Left ventricle myocardium inferior (tissue), 1 donor: ENCODE data around the gene FASTKD1. TPM values are rescaled to one million over a fixed set of nuclear protein-coding genes. Genes with fewer than 3 reads are reported as not detected.
"Not testable (repeated sequence)": the region's sequence is repeated elsewhere in the genome, so short reads cannot be mapped to it uniquely, and the experiment has no call there.

Source experiments
- DNase-seq: peaks from one replicate; pipeline ENCODE4 v3.0.0-alpha.2; 2020
- H3K27ac ChIP-seq: fragments of 200-600 bp; replicated peaks from 2 replicates; pipeline ENCODE4 v1.8.0; 2021
- H3K27me3 ChIP-seq: fragments of 200-600 bp; 2 replicates; pipeline ENCODE4 v1.8.0; 2021; ENCODE audit warnings: low read depth
- H3K36me3 ChIP-seq: fragments of 200-600 bp; 2 replicates; pipeline ENCODE4 v1.8.0; 2021
- H3K4me1 ChIP-seq: fragments of 200-600 bp; 2 replicates; pipeline ENCODE4 v1.8.0; 2021
- H3K4me3 ChIP-seq: fragments of 200-600 bp; 2 replicates; pipeline ENCODE4 v1.8.0; 2021; ENCODE audit warnings: mild to moderate bottlenecking, moderate library complexity
- H3K9me3 ChIP-seq: fragments of 200-600 bp; replicated peaks from 2 replicates; pipeline ENCODE4 v1.8.0; 2021
- CTCF ChIP-seq: fragments of 200-600 bp; IDR thresholded peaks from 2 replicates; pipeline ENCODE4 v1.8.0; 2021; ENCODE audit warnings: antibody characterized with exemption, mild to moderate bottlenecking, borderline replicate concordance
- intact Hi-C: fragments of 100-400 bp; cut with micrococcal nuclease; formaldehyde crosslinking; loops from one replicate; pipeline ENCODE4 v1.11.0; 2022
- total RNA-seq: library from RNA; stranded (reverse); fragmentation: NEBNext Ultra II Directional; extraction: Animal tissue kit (Norgen Biotek cat#: 25700); gene quantifications from one replicate; pipeline ENCODE4 v1.2.1, GENCODE V29; 2021
- donor health status: DM: no; HTN: yes; CAD: no; lungs with severe emphysema.

The FASTKD1 gene
- total RNA-seq, 1 donor from 2014 or later: 121 TPM

- Histone ChIP-seq H3K9me3 (no peaks in the 10 kb centered on the region), H3K27me3 (no peaks in the 10 kb centered on the region), H3K4me3 (no peak overlapping the region), H3K36me3 (peaks cover 31% of the 10 kb centered on the region), H3K4me1 (peaks cover 14% of the 10 kb centered on the region), H3K27ac (no peak overlapping the region)
- no peak for TF ChIP-seq CTCF
- no peak for DNase-seq
- intact Hi-C loops: no loop called here
These were observed 8.0 kb downstream of the FASTKD1 start for GRCh38 chr2:169565686-169566085.

GRCh38 chr2:169562519-169562918 is 11.1 kb downstream of the FASTKD1 start:
- TF ChIP-seq CTCF: no peak

GRCh38 chr2:169562084-169562483 is 11.6 kb downstream of the FASTKD1 start:
- H3K4me3 ChIP-seq, H3K9me3 ChIP-seq, H3K27ac ChIP-seq, intact Hi-C loops, H3K4me1 ChIP-seq, H3K27me3 ChIP-seq, DNase-seq: not testable (repeated sequence)
- H3K36me3 ChIP-seq: peaks cover 55% of the 10 kb centered on the region

More at GRCh38 chr2:169562519-169562918, 11.1 kb downstream of the FASTKD1 start:
- Histone ChIP-seq H3K4me3 (no peak overlapping the region), H3K27ac (no peak overlapping the region), H3K36me3 (peaks cover 55% of the 10 kb centered on the region), H3K4me1 (no peaks in the 10 kb centered on the region), H3K27me3 (no peaks in the 10 kb centered on the region), H3K9me3 (no peaks in the 10 kb centered on the region)
- intact Hi-C loops: no loop called here
- DNase-seq: no peak

GRCh38 chr2:169561364-169561763 is 12.3 kb downstream of the FASTKD1 start:
- intact Hi-C loops: no loop called here
- peaks cover 56% of the 10 kb centered on the region for H3K36me3 ChIP-seq
- no peak for DNase-seq

GRCh38 chr2:169546756-169547155 is 26.9 kb downstream of the FASTKD1 start:
- no peaks in the 10 kb centered on the region for H3K9me3 ChIP-seq
- no peak overlapping the region for H3K27ac ChIP-seq
- H3K4me1 ChIP-seq: peaks cover 11% of the 10 kb centered on the region
- intact Hi-C loops: no loop called here
- no peak overlapping the region for H3K4me3 ChIP-seq
- no peak for DNase-seq
- H3K36me3 ChIP-seq: peaks cover 74% of the 10 kb centered on the region
- no peak for TF ChIP-seq CTCF
- no peaks in the 10 kb centered on the region for H3K27me3 ChIP-seq

More at GRCh38 chr2:169561364-169561763, 12.3 kb downstream of the FASTKD1 start:
- no peak overlapping the region for H3K4me3 ChIP-seq
- TF ChIP-seq CTCF: no peak
- no peak overlapping the region for H3K27ac ChIP-seq
- no peaks in the 10 kb centered on the region for H3K4me1 ChIP-seq
- H3K9me3 ChIP-seq: no peaks in the 10 kb centered on the region
- H3K27me3 ChIP-seq: no peaks in the 10 kb centered on the region

GRCh38 chr2:169542433-169542832 is 31.2 kb downstream of the FASTKD1 start:
- H3K9me3 ChIP-seq: no peaks in the 10 kb centered on the region
- H3K27me3 ChIP-seq: no peaks in the 10 kb centered on the region
- DNase-seq: no peak
- peaks cover 62% of the 10 kb centered on the region for H3K36me3 ChIP-seq
- no peak for TF ChIP-seq CTCF
- no peak overlapping the region for H3K27ac ChIP-seq
- H3K4me3 ChIP-seq: no peak overlapping the region
- intact Hi-C loops: no loop called here
- peaks cover 22% of the 10 kb centered on the region for H3K4me1 ChIP-seq
